ENCODE data around the gene VLDLR. TPM values are rescaled to one million over a fixed set of nuclear protein-coding genes. Genes with fewer than 3 reads are reported as not detected.

The VLDLR gene
- total RNA-seq, 1 donor from 2014 or later: 23.8 TPM

Other genes with a start within 250 kb of the VLDLR start
- not detected for gene KCNV2, start 95.7 kb downstream of the VLDLR start, total RNA-seq
- gene PUM3, start 222.3 kb downstream of the VLDLR start, total RNA-seq: 22.3 TPM

Measured in mucosa of gallbladder (tissue), 1 donor.